HG03457 (cell line): ENCODE results near the gene ITGAL.
A peak's percentile ranks its signal among the peaks of the same experiment; 100 is the strongest.

ENCODE experiments used
- ATAC-seq: cut with Tn5 transposase; IDR thresholded peaks from one replicate; pipeline ENCODE4 v1.9.1; 2021; ENCODE audit warnings: moderate number of reproducible peaks; ENCODE audit not compliant: unreplicated experiment

Gene ITGAL

DNA sequence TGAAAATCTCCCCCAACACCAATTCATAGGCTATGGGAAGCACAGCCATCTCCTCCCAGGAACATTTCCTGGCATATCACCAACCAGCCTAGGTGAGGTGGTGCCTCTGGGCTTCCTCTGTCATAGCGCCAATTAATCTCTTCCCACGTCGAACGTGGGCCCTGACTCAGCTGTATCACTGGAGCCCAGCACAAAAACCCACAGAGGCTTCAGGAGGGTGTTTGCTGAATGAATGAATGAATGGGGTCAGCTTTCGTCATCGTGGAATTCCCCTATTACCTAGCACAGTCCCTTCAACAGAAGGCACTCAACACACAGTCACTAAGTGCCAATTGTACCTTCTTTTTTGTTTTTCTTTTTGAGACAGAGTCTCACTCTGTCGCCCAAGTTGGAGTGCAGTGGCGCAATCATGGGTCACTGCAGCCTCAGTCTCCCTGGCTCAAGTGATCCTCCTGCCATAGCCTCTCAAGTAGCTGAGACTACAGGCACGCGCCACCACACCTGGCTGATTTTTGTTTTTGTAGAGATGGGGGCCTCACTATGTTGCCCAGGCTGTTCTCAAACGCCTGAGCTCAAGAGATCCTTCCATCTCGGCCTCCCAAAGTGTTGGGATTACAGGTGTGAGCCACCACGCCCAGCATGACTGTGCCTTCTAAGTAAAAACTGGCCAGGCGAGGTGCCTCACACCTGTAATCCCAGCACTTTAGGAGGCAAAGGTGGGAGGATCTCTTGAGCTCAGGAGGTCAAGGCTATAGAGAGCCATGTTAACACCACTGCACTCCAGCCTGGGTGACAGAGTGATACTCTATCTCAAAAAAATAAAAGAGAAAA lies 94.8 kb downstream of the ITGAL start:
- ATAC-seq, result no peak

DNA sequence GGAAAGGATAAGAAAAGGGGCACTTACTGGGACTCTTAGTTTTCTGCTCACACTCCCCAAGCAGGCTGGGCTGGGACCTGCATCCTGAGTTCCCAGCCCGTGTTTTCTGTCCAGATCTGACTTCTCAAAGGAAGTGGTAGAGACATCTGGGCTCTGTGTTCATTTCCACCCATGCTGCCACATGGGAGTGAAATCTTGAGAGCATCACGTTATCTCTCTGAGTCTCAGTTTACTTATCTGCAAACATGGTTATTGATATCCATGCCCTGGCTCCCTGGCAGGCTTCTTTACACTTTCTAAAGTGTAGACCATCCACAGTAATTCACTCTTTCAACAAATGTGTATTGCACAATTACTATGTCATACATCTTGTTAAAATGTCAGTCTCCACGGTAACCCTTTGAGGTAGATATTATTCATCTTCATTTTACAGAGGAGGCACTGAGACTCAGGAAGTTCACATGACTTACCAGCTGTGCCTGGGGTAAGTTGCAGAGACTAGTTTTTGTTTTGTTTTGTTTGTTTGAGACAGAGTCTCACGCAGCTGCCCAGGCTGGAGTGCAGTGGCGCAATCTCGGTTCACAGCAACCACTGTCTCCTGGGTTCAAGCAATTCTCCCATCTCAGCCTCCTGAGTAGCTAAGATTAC lies 95.6 kb downstream of the ITGAL start:
- no peak for ATAC-seq

GRCh38 chr16:30569281-30569680 lies 96.7 kb downstream of the ITGAL start:
- ATAC-seq, result no peak

DNA sequence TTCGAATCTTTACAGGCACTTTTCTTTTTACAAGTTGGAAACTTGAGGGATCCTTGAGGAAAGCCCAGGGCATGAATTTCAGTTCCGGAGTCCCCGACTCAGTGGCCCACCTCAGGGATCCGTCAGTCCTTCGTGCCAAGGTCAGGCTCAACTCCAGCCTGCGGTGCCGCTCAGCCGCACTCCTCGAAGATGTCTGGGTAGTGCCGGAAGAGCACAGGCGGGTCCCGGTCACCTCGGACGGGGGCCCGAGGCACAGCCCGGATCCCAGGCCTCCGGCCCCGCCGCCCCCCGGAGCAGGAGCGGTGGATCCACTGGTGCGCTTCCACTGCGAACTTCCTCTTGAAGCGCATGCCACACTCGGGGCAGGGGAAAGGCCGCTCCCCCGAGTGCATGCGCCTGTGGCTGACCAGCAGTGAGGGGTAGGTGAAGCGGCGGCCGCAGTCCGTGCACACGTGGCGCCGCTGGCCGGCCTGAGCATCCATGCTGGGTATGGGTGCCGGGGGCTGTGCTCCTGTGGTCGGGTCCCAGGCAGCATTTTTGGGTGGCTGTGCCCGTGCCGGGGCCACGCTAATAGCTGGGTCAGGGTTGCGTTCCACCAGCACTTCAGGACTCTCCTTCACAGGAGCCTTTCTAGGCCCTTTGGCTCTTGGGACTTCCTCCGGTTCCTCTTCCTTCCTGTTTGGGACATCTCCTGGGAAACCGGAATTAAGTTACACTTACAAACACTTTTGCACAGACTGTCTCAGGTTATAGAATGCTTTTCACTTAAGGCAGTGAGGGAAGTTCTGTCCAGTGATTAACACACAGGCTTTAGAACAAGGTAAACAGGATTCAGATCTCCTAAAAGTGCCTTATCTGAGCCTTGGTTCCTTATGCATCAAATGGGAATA lies 97.4 kb downstream of the ITGAL start:
- ATAC-seq, result no peak

DNA sequence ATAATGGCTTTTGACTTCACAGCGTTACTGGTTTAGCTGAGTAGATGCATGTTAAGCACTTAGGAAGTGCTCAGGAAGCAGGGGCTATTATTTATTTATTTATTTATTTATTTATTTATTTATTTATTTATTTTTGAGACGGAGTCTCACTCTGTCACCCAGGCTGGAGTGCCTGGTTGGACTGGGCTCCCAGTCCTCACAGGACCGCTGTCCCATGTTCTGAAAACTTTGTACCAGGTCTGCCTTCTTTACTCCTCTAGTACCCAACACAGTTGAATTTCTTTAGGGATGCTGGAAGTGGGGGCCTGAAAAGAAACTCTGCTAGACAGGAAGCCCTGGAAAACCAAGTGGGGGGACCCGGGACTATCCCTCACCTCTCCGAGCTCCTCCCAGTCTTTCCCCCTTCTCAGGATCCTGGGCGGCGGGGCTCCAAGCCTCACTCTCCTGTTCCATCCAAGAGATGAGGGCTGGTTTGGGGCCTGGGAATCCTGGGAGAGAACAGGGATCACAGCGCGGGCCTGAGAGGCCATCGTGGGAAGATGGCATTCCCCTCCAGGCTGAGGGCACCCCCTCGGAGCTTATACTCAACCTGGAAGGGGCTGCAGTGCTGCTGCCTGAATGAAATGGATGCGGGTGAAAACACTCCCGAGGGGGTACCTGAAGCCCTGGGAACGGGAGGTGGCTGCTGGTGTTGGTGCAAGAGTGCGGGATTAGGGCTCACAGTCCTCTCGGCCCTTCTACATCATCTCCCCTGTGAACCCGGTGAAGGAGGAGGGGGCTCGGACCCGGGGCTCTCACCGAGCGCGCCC lies 98.3 kb downstream of the ITGAL start:
- ATAC-seq, result no peak

- ATAC-seq, result peak; percentile 55
Measured at GRCh38 chr16:30571445-30572322, 99.1 kb downstream of the ITGAL start, which contains the start of gene ZNF688. Gene ZNF688, minus strand, starts transcription at chr16:30571714. Its CDS starts 85 bp downstream, at chr16:30571629.
